D721Med (cell line): ENCODE measurements around the gene DNAH12.

ENCODE experiments used
- DNase-seq: peaks from one replicate; pipeline ENCODE4 v3.0.0; 2011; ENCODE audit warnings: low spot score; ENCODE audit not compliant: insufficient read length
- FAIRE-seq: peaks from 2 replicates; lab custom pipeline; 2011; peaks lifted over from hg19 to GRCh38; lab: Jason Lieb, UNC
- CTCF ChIP-seq: IDR thresholded peaks from 2 replicates; pipeline ENCODE4 v1.5.1; 2012; ENCODE audit warnings: mild to moderate bottlenecking, control low read depth; ENCODE audit not compliant: insufficient read depth; ENCODE audit errors: missing control alignments

The DNAH12 gene

GRCh38 chr3:57402675-57403074 lies 141.5 kb downstream of the DNAH12 start:
- no peak for FAIRE-seq
- no peak for TF ChIP-seq CTCF
- DNase-seq = no peak

GRCh38 chr3:57397175-57398026 lies 146.7 kb downstream of the DNAH12 start:
- FAIRE-seq (no peak), DNase-seq (no peak)
- peak; percentile 88 for TF ChIP-seq CTCF

DNA sequence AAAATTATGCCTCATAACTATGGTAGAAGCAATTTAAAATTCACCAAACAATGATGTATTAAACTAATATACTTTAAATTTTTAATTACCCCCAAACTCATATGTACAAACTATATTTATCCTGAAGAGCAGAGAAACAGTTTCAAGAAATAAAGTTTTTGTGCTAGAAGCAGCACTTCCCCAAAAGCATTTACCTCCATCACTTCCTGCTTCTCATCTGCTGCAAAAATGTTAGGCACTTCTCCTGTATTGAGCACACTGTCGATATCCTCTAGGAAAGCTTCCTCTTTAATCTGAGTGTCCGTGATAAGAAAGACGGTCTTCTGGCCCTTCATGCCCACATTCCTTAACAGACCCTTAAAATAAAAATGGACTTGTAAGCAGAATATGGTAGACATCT lies 150.2 kb downstream of the DNAH12 start:
- no peak for TF ChIP-seq CTCF
- no peak for FAIRE-seq

GRCh38 chr3:57391767-57392166 lies 152.4 kb downstream of the DNAH12 start:
- no peak for TF ChIP-seq CTCF
- DNase-seq (no peak), FAIRE-seq (no peak)

More for the DNA sequence above, 150.2 kb downstream of the DNAH12 start:
- DNase-seq = no peak

- FAIRE-seq (no peak), DNase-seq (no peak)
- no peak for TF ChIP-seq CTCF
These were observed 154.9 kb downstream of the DNAH12 start for GRCh38 chr3:57389271-57389670.

DNA sequence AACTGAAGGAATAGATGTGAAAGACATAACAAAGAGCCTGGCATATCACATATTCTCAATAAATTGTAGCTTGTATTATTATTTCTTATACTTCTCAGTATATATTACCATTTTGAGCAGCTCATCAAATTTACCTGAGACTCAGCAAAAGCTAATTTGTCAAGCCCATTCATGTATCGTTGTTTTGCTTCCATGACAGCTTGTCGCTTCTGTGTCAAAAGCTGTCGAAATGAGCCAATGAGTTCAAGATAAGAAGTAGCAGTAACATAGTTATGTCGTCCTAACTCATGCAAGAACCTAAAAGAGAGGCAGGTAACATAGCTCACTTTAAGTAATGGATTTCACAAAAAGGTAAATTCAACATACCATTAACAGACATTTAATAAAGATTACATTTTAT lies 157.8 kb downstream of the DNAH12 start:
- FAIRE-seq = no peak
- TF ChIP-seq CTCF = no peak

DNA sequence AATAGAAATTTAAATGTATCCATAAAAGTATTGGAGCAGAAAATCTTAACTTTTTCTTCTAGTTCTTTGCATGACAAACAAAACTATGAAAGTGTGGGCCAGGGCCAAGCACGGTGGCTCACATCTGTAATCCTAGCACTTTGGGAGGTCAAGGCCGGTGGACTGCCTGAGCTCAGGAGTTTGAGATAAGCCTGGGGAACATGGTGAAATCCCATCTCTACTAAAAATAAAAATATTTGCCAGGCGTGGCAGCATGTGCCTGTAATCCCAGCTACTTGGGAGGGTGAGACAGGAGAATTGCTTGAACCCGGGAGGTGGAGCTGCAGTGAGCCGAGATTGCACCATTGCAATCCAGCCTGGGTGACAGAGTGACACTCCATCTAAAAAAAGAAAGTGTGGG lies 158.6 kb downstream of the DNAH12 start:
- DNase-seq (no peak), FAIRE-seq (no peak)
- no peak for TF ChIP-seq CTCF

More for the DNA sequence above, 157.8 kb downstream of the DNAH12 start:
- DNase-seq = no peak
